Measurements from ENCODE around the gene HS2ST1. TPM values are rescaled to one million over a fixed set of nuclear protein-coding genes. Genes with fewer than 3 reads are reported as not detected.

Gene HS2ST1
- total RNA-seq, 2 donors from 2014 or later = 6.3 to 12.2 TPM

DNA sequence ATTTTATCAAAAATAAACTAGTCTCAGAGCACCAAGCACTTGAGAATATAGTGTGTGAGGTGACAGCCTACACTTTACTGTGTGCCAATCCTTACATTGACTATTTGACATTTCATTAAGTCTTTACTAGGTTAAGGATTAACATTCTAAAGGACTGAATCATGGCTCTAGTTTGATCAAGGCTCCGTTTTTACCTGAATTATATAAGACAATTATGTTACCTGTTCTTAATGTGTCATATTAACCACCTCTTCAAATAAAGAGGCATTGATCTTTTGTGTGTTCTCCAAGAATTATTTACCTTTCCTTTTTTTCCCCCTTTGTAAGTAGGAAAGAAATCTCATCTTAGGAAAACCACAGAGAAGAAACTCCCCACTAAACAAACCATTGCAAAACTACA, 189.7 kb downstream of the HS2ST1 start:
- TF ChIP-seq, protein P1, sequence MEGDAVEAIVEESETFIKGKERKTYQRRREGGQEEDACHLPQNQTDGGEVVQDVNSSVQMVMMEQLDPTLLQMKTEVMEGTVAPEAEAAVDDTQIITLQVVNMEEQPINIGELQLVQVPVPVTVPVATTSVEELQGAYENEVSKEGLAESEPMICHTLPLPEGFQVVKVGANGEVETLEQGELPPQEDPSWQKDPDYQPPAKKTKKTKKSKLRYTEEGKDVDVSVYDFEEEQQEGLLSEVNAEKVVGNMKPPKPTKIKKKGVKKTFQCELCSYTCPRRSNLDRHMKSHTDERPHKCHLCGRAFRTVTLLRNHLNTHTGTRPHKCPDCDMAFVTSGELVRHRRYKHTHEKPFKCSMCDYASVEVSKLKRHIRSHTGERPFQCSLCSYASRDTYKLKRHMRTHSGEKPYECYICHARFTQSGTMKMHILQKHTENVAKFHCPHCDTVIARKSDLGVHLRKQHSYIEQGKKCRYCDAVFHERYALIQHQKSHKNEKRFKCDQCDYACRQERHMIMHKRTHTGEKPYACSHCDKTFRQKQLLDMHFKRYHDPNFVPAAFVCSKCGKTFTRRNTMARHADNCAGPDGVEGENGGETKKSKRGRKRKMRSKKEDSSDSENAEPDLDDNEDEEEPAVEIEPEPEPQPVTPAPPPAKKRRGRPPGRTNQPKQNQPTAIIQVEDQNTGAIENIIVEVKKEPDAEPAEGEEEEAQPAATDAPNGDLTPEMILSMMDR (IDR thresholded peaks at IDR 0.05) = no peak
- no peak for TF ChIP-seq POLR2A (IDR thresholded peaks at IDR 0.05)
- no peaks in the 10 kb centered on the region for H3K4me1 ChIP-seq
- no peaks in the 10 kb centered on the region for H3K36me3 ChIP-seq (replicated peaks in 1 of 2; ENCODE audit: insufficient read depth in 1 of 2, low read depth in 2 of 2)
- no peaks in the 10 kb centered on the region for H3K27me3 ChIP-seq
- H3K4me3 ChIP-seq = no peak overlapping the region
- intact Hi-C loops (cut with DNase I) = no loop called here
- H3K27ac ChIP-seq = no peak overlapping the region
- DNase-seq (no peak), ATAC-seq (no peak)
- no peaks in the 10 kb centered on the region for H3K9me3 ChIP-seq
- 39 to 61% methylated on average over 1 of the region's 1 CpG for whole genome bisulfite sequencing, 2 donors

DNA sequence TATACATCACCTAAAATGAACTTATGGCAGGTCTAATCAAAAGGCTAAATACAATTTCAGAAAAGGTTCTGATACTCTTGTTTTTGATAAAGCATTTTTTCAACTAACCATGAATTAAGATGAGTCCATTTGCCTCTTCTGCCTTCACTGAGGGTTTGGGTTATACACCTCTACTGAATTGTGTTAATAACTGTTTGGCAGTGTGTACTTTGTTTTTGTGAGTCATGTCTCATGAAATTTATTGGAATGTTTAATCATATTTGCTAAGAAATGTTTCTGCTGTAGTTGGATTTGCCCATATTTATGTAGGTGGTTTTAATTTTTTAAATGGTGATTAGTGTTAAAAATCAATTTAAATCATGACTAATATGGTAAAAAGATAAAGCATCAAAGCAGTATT, 190.5 kb downstream of the HS2ST1 start:
- ATAC-seq (no peak), DNase-seq (no peak)
- H3K4me3 ChIP-seq = no peak overlapping the region
- intact Hi-C loops (cut with DNase I) = no loop called here
- no peaks in the 10 kb centered on the region for H3K27me3 ChIP-seq
- H3K27ac ChIP-seq = no peak overlapping the region
- no peaks in the 10 kb centered on the region for H3K36me3 ChIP-seq (replicated peaks in 1 of 2; ENCODE audit: insufficient read depth in 1 of 2, low read depth in 2 of 2)
- H3K4me1 ChIP-seq = no peaks in the 10 kb centered on the region
- H3K9me3 ChIP-seq = no peaks in the 10 kb centered on the region
- TF ChIP-seq POLR2A (IDR thresholded peaks at IDR 0.05) = no peak
- TF ChIP-seq, protein P1 (IDR thresholded peaks at IDR 0.05) = no peak

DNA sequence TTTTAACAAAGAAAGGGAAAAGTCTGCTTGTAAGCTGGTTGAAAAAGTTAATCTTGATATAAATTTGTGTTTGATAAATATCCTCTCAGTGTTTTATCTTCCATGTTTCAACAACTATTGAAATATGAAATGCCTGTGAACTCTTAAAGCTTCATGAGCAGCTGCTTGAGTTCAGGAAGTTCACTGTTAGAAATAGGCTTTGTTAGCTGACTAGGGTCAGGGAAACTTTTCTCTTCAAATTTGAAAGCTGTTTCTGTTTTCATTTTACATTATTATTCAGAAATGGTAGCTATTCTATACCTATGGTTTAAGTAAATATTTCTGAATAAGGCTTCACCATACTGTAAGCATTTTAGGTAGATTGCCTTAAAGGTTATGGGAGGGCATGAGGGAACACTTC, 191.7 kb downstream of the HS2ST1 start:
- Histone ChIP-seq H3K9me3 (no peaks in the 10 kb centered on the region), H3K4me1 (no peaks in the 10 kb centered on the region), H3K27ac (no peak overlapping the region), H3K4me3 (no peak overlapping the region), H3K36me3 (replicated peaks in 1 of 2; ENCODE audit: insufficient read depth in 1 of 2, low read depth in 2 of 2) (no peaks in the 10 kb centered on the region), H3K27me3 (no peaks in the 10 kb centered on the region)
- TF ChIP-seq, protein P1 (IDR thresholded peaks at IDR 0.05) = no peak
- TF ChIP-seq POLR2A (IDR thresholded peaks at IDR 0.05) = no peak
- ATAC-seq = no peak
- no peak for DNase-seq
- intact Hi-C loops (cut with DNase I) = no loop called here

DNA sequence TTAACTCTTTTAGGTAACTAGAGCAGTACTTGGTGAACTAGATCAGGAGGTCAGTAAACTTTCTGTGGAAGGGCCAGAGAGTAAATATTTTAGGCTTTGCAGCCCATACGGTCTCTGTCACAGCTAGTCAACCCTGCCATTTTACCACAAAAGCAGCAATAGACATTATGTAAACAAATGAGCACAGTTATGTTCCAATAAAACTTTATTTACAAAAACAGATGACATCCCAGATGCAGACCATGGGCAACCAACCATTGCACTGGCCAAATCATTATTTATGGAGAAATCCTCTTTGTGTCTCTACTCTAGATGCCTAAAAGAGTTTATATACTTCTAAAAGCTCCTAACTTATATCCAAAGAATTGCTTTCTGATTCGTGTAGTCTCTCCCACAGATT, 192.4 kb downstream of the HS2ST1 start:
- Histone ChIP-seq H3K9me3 (no peaks in the 10 kb centered on the region), H3K27me3 (no peaks in the 10 kb centered on the region), H3K36me3 (replicated peaks in 1 of 2; ENCODE audit: insufficient read depth in 1 of 2, low read depth in 2 of 2) (no peaks in the 10 kb centered on the region), H3K27ac (no peak overlapping the region), H3K4me1 (no peaks in the 10 kb centered on the region), H3K4me3 (no peak overlapping the region)
- TF ChIP-seq, protein P1 (IDR thresholded peaks at IDR 0.05) = no peak
- TF ChIP-seq POLR2A (IDR thresholded peaks at IDR 0.05) = no peak
- intact Hi-C loops (cut with DNase I) = no loop called here
- ATAC-seq (no peak), DNase-seq (no peak)
- WGBS, 2 donors = 83 to 98% methylated on average over 2 of the region's 2 CpGs

DNA sequence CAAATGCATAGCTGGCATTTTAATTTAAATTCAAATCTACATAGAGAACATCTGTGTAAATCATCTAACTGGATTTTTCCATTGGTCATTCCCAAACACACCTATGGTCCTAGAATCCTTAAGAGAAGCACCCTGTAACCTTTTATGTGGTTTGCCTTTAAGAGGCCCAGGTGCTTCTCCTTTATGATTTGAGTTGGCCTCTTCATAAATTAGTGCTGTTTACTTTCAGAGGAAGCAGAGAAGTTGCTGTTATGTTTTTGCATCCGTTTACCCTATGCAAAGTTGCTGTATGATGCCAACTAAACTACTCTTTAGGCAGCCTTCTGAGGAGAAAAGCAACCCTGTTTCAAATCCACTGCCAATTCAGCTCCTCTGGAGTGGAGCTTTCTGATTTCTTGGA, 193.8 kb downstream of the HS2ST1 start:
- WGBS, 2 donors = 94 to 100% methylated on average over 1 of the region's 1 CpG
- H3K4me1 ChIP-seq = no peaks in the 10 kb centered on the region

More for the DNA sequence above, 193.8 kb downstream of the HS2ST1 start:
- H3K4me3 ChIP-seq = no peak overlapping the region
- no peak overlapping the region for H3K27ac ChIP-seq
- H3K27me3 ChIP-seq = no peaks in the 10 kb centered on the region
- no peaks in the 10 kb centered on the region for H3K9me3 ChIP-seq
- TF ChIP-seq POLR2A (IDR thresholded peaks at IDR 0.05) = no peak
- TF ChIP-seq, protein P1 (IDR thresholded peaks at IDR 0.05) = no peak
- intact Hi-C loops (cut with DNase I) = no loop called here
- ATAC-seq (no peak), DNase-seq (no peak)
- H3K36me3 ChIP-seq (replicated peaks in 1 of 2; ENCODE audit: insufficient read depth in 1 of 2, low read depth in 2 of 2) = no peaks in the 10 kb centered on the region

Measured in body of pancreas (tissue), 4 donors.